ENCODE results near the gene FBXL19.

DNA sequence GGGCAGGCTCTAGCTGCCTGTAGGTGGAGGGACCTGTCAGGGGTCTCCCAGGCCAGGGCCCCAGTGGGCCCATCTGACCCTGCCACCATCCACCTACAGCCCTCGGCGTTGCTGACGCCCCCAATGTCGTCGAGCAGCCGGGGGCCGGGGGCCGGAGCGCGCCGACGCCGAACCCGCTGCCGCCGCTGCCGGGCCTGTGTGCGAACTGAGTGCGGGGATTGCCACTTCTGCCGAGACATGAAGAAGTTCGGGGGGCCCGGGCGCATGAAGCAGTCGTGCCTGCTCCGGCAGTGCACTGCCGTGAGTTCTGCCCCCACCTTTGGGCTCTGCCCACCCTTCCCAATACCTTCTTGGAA, 2.2 kb downstream of the FBXL19 start:
- no peak for TF ChIP-seq HOXA7 (CRISPR knock-in tag; IDR thresholded peaks at IDR 0.05)
- TF ChIP-seq RFX5 (IDR thresholded peaks at IDR 0.05) = no peak
- no peak for TF ChIP-seq TP53 (CRISPR knock-in tag; IDR thresholded peaks at IDR 0.05)
- no peak for TF ChIP-seq POLR2A (IDR thresholded peaks at IDR 0.05; ENCODE audit: low read length)
- TF ChIP-seq PHF8 (IDR thresholded peaks at IDR 0.05; ENCODE audit: borderline replicate concordance, low read depth) = no peak
- no peak for TF ChIP-seq RCOR1 (IDR thresholded peaks at IDR 0.05; ENCODE audit: low read depth, low read length)
- no peak for TF ChIP-seq CTCF (IDR thresholded peaks at IDR 0.05)

All from A549 (cell line).